Activated CD4-positive, alpha-beta T cell treated with anti-CD3 and anti-CD28 coated beads, Interleukin-2, amount 10 ng/mL, durations not matched to agents 24 days and 14 days (primary cell): Measurements from ENCODE around the gene ANKRD12. TPM values are rescaled to one million over a fixed set of nuclear protein-coding genes. Genes with fewer than 3 reads are reported as not detected.
"Not testable (repeated sequence)": the region's sequence is repeated elsewhere in the genome, so short reads cannot be mapped to it uniquely, and the experiment has no call there.

Experiments
- DNase-seq: peaks from one replicate; pipeline ENCODE4 v3.0.0; 2022
- H3K27ac Mint-ChIP-seq: one replicate; pipeline ENCODE4 v1.8.0; 2022; ENCODE audit warnings: mild to moderate bottlenecking, mixed read lengths
- H3K27me3 Mint-ChIP-seq: one replicate; pipeline ENCODE4 v1.8.0; 2022; ENCODE audit warnings: mixed read lengths
- H3K36me3 Mint-ChIP-seq: one replicate; pipeline ENCODE4 v1.8.0; 2022; ENCODE audit warnings: low read depth, mild to moderate bottlenecking, mixed read lengths
- H3K4me1 Mint-ChIP-seq: one replicate; pipeline ENCODE4 v1.8.0; 2021; ENCODE audit warnings: mixed read lengths
- H3K4me3 Mint-ChIP-seq: one replicate; pipeline ENCODE4 v1.8.0; 2022; ENCODE audit warnings: mild to moderate bottlenecking, moderate library complexity, mixed read lengths
- H3K9me3 Mint-ChIP-seq: one replicate; pipeline ENCODE4 v1.8.0; 2021; ENCODE audit warnings: mixed read lengths
- intact Hi-C: fragments of 100-400 bp; cut with micrococcal nuclease; formaldehyde crosslinking; loops from one replicate; pipeline ENCODE4 v1.15.1; 2023
- total RNA-seq: library from RNA; stranded (reverse); gene quantifications from 2 replicates; pipeline ENCODE4 v1.2.3, GENCODE V29; 2022

ANKRD12 gene
- 60.8 TPM in 2 replicates for total RNA-seq

DNA sequence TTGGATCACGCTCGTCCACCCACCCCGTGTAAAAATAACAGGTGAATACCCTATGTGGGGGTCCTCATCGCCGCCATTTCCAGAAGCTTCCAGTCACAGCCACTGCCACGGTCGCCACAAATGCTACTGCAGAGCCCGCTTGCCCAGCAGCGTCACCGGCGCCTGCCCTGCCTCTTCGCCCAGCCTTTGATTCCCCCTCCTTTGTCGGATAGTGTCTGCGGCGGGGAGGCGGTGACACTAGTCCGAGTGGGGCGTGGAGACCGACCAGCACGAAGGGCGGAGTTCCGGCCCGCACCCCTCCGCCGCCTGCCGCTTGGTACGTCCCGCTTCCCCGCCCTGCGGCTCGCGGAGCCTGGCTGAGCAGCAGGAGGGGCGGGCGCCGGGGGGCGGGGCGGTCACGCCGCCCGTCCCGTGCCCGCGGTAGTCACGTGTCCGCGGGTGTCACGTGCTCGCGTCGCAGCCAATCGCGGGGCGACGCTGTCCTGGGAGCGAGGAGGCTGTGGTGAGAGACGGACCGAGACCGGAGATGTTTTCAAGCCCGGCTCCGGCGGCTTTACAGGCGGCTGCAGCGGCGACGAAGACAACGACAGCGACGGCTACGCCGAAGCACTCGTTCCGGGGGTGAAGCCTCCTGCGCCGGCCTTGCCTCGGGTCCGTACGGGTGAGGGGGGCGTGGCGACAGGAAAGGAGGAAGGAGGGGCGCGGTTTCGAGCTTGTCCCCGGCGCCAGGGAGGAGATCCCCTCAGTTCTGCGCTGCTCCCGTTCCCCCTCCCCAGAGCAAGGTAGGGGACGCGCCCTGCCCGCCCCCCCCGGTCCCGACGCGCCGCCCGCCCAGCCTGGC is at the start of gene ANKRD12:
Gene ANKRD12, plus strand, starts transcription at position 467 of the 841 bp plus-strand sequence. CDS start 45,652 bp downstream, outside the sequence.
- H3K36me3 Mint-ChIP-seq: peaks cover 59% of the 10 kb centered on the region
- H3K9me3 Mint-ChIP-seq: no peaks in the 10 kb centered on the region
- peak within 1 kb of the TSS; percentile 99 for H3K27ac Mint-ChIP-seq
- intact Hi-C loops: loop anchor here (1.0 to 2.0 kb wide), 6 partner anchors 18 to 476 kb away; partner anchors contain the start of genes NDUFV2 and RALBP1
- peak within 1 kb of the TSS; percentile 94 for H3K4me3 Mint-ChIP-seq
- H3K27me3 Mint-ChIP-seq: no peaks in the 10 kb centered on the region
- peak; percentile 100 for DNase-seq
- H3K4me1 Mint-ChIP-seq: peaks cover 54% of the 10 kb centered on the region

DNA sequence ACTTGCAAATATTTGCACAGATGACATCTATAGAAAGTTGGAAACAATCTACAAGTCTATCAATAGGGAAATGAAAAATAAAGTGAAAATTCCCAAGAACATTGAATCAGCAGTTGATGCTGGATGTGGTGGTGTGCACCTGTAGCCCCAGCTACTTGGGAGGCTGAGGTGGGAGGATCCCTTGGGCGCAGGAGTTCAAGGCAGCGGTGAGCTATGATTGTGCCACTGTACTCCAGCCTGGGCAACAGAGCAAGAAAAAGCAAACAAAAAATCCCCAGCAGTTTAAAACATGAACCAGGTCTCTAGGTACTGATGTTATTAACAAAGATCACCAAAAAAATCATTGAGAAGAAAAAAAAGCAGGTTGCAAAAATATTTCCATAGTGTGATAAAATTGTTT is 49.4 kb upstream of the ANKRD12 start:
- H3K27me3 Mint-ChIP-seq: no peaks in the 10 kb centered on the region
- peaks cover 23% of the 10 kb centered on the region for H3K36me3 Mint-ChIP-seq
- H3K4me3 Mint-ChIP-seq: no peak overlapping the region
- intact Hi-C loops: loop anchor here (10.0 kb wide), 1 partner anchor 528 kb away; the partner anchor contains the start of gene PPP4R1
- no peak for DNase-seq
- H3K4me1 Mint-ChIP-seq: peaks cover 56% of the 10 kb centered on the region
- H3K27ac Mint-ChIP-seq: peak overlapping the region; percentile 71
- no peaks in the 10 kb centered on the region for H3K9me3 Mint-ChIP-seq

DNA sequence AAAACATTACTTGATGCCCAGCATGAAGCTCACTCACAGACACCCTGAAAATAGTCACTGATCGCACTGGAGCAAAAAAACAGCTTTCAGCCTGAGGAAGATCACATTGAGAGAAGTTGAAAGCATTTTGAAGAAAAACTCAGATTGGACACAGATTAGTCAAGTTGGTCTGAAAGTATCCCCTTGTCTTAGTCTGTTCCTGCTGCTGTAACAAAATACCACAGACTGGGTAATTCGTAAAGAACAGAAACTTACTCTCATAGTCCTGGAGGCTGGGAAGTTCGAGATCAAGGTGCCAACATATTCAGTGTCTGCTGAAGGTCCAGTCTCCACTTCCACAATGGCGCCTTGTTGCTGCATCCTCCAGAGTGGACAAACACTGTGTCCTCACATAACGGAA is 48.3 kb upstream of the ANKRD12 start:
- H3K9me3 Mint-ChIP-seq: no peaks in the 10 kb centered on the region
- H3K4me1 Mint-ChIP-seq: peaks cover 56% of the 10 kb centered on the region
- no peak for DNase-seq
- H3K27ac Mint-ChIP-seq: peak overlapping the region; percentile 99
- H3K4me3 Mint-ChIP-seq: peak overlapping the region; percentile 26
- H3K27me3 Mint-ChIP-seq: no peaks in the 10 kb centered on the region
- H3K36me3 Mint-ChIP-seq: peaks cover 23% of the 10 kb centered on the region
- intact Hi-C loops: loop anchor here (10.0 kb wide), 1 partner anchor 527 kb away; the partner anchor contains the start of gene PPP4R1

DNA sequence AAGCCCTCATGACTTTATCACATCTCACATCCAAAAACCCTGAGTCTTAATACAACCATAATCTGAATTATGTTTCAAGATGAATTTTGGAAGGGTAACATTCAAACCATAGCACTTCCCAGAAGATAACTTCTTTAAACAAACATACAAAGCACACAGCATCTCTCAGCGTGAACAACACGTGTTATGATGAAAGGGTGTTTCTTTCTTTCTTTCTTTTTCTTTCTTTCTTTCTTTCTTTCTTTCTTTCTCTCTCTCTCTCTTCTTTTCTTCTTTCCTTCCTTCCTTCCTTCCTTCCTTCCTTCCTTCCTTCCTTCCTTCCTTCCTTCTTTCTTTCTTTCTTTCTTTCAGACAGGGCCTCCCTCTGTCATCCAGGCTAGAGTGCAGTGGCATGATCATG is 47.9 kb upstream of the ANKRD12 start:
- Mint-ChIP-seq H3K36me3 (peaks cover 23% of the 10 kb centered on the region), H3K27ac (peak overlapping the region; percentile 99), H3K4me3 (peak overlapping the region; percentile 62), H3K4me1 (peaks cover 52% of the 10 kb centered on the region)
- not testable (repeated sequence) for H3K27me3 Mint-ChIP-seq, DNase-seq, H3K9me3 Mint-ChIP-seq
- intact Hi-C loops: loop anchor here (10.0 kb wide), 1 partner anchor 526 kb away; the partner anchor contains the start of gene PPP4R1

DNA sequence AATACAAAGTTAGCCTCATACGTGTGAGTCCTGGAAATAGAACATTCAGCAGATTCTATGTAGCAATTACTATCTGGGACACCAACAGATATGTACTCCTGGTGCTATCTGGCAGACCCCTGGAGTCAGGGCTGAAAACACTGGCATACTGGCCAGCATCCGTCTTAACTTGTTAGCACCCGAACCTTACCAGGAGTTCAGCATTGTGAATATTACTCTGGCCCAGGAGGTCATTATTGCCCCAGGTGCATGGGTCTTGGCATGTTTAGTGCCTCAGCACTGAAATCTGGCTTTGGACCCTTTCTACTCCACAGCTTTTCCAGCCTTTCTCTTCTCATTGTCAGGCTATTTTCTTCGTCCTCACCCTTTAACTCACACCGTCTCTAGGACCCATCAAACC is 46.0 kb upstream of the ANKRD12 start:
- Mint-ChIP-seq H3K27ac (peak overlapping the region; percentile 99), H3K36me3 (peaks cover 23% of the 10 kb centered on the region), H3K4me3 (peak overlapping the region; percentile 87), H3K4me1 (peaks cover 67% of the 10 kb centered on the region), H3K27me3 (no peaks in the 10 kb centered on the region), H3K9me3 (no peaks in the 10 kb centered on the region)
- DNase-seq: peak; percentile 73
- intact Hi-C loops: loop anchor here (5.0 kb wide), 1 partner anchor 247 kb away; no protein-coding TSS in a partner anchor

DNA sequence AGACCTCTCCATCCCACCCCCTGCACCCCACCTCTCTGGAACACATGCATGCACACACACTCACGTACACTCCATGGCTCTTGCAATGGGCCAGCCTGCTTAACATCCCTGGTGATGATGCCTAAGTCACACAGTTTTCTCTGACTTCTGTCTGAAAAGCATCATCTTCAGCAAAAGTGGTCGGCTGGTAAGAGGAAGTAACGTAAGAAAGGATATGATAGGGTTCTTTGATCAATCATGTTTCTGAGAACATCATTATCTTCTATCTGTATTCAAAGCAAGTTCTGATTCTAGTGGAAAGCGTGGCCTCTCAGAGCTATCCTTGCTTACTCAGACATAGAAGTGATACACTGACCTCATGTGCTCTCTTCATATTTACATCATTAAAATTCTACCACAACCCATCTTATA is 45.5 kb upstream of the ANKRD12 start:
- Mint-ChIP-seq H3K36me3 (peaks cover 21% of the 10 kb centered on the region), H3K4me1 (peaks cover 70% of the 10 kb centered on the region)

DNA sequence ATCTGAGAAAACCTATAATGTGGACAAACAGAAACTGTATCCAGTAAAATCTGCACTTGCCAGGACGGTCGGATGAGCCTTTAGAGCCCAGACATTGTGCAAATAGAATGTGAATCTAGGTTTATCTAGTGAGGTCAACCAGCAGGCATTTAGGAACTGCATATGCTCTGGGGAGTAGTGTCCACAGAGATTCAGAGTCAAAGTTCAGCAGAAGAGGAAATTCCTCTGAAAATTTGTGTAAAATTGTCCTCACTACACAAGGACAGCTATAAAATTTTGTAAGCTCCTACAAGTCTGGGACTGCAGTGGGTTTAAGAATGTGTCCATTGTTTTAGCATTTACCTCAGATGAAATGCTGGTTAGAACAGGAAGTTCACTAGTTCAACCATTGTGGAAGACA is 43.9 kb upstream of the ANKRD12 start:
- Mint-ChIP-seq H3K9me3 (no peaks in the 10 kb centered on the region), H3K36me3 (peaks cover 12% of the 10 kb centered on the region), H3K4me1 (peaks cover 74% of the 10 kb centered on the region), H3K27ac (peak overlapping the region; percentile 99), H3K27me3 (no peaks in the 10 kb centered on the region), H3K4me3 (peak overlapping the region; percentile 25)
- intact Hi-C loops: loop anchor here (5.0 kb wide), 1 partner anchor 245 kb away; no protein-coding TSS in a partner anchor
- DNase-seq: no peak

More for the DNA sequence above, 45.5 kb upstream of the ANKRD12 start:
- peak overlapping the region; percentile 87 for H3K4me3 Mint-ChIP-seq
- H3K27ac Mint-ChIP-seq: peak overlapping the region; percentile 99
- no peaks in the 10 kb centered on the region for H3K9me3 Mint-ChIP-seq
- peak; percentile 88 for DNase-seq
- intact Hi-C loops: loop anchor here (1.0 to 5.0 kb wide), 4 partner anchors 9 to 246 kb away; no protein-coding TSS in a partner anchor
- no peaks in the 10 kb centered on the region for H3K27me3 Mint-ChIP-seq

DNA sequence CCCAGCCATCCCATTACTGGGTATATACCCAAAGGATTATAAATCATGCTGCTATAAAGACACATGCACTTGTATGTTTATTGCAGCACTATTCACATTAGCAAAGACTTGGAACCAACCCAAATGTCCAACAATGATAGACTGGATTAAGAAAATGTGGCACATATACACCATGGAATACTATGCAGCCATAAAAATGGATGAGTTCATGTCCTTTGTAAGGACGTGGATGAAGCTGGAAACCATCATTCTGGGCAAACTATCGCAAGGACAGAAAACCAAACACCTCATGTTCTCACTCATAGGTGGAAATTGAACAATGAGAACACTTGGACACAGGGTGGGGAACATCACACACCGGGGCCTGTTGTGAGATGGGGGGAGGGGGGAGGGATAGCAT is 43.5 kb upstream of the ANKRD12 start:
- not testable (repeated sequence) for DNase-seq, H3K36me3 Mint-ChIP-seq, H3K4me3 Mint-ChIP-seq, H3K27me3 Mint-ChIP-seq, H3K9me3 Mint-ChIP-seq
- Mint-ChIP-seq H3K4me1 (peaks cover 76% of the 10 kb centered on the region), H3K27ac (peak overlapping the region; percentile 99)
- intact Hi-C loops: loop anchor here (5.0 kb wide), 1 partner anchor 244 kb away; no protein-coding TSS in a partner anchor

DNA sequence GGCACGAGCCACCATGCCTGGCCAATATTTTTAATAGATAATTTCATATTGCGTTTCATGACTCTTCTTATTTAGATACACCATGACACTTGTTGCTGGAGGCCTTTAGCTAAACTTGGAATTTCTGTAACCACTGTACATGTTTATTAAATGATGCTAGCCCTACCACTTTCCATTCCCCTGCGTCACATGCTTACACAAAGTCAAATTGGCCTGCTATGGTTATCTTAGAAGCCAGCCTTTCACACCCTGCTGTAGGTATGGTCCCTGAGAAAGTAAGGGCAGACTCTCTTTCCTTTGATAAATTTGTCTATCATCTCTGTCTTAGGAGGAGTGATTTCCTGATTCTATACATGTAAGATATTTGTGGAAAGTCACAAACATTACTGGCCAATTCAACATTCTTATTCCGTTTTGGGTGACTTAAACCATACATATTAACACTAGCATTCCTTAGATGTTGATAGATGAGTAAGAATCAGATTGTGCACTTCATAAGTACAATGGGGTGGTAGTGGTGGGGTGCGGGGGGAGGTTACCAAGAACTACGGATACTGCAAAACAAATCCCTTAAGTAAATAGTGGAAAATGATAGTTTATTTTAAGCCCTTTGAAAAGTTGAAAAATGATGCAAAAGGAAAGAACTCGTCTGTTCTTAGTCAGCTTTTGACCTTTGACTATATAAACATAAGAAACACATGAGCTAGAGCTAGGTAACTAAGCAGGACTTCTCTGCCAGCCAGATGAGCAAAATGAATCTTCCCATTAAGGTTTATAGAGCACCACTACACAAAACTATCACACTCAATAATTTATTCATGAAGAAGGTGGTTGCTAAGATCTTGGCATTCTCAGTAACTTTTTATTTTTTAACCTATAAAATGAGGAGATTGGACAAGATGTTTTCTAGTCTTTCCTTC is 42.0 kb upstream of the ANKRD12 start:
- no peaks in the 10 kb centered on the region for H3K27me3 Mint-ChIP-seq
- peaks cover 6% of the 10 kb centered on the region for H3K36me3 Mint-ChIP-seq
- H3K27ac Mint-ChIP-seq: peak overlapping the region; percentile 98
- H3K4me3 Mint-ChIP-seq: peak overlapping the region; percentile 77
- intact Hi-C loops: loop anchor here (1.0 to 5.0 kb wide), 5 partner anchors 8 to 243 kb away; partner anchors contain the start of genes ANKRD12 and NDUFV2
- peaks cover 68% of the 10 kb centered on the region for H3K4me1 Mint-ChIP-seq
- peak; percentile 85 for DNase-seq
- H3K9me3 Mint-ChIP-seq: no peaks in the 10 kb centered on the region

DNA sequence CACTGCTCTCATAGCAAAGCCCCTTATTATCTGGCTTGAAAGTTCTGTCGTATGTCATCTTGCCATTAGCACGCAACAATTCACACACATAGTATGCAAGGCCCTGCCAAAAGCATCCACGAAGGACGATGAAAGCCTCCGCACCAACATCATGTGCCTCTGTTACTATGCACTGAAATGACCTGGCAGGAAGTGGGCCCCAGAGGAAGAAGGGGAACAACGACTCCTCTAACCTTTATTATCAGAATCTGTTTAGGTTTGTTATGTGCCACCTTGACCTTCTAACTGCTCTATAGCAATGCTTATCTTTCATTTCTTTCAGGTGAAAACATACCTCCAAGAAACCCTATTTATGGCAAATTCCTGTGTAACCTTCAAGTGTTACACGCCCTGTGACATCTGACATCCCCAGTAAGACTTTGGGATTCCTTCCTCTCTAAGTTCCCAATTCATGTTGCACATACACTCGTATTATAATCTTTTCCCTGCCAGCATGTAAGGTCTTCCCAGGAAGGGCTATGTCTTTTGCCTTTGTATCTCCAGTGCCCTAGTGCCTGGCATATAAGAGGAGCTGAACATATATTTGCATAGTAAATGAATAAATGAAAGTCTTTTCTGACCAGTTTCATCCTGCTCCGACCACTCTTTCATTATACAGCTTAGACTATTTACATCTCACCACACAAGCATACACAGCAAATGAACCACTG is 41.1 kb upstream of the ANKRD12 start:
- Mint-ChIP-seq H3K27ac (peak overlapping the region; percentile 98), H3K4me1 (peaks cover 67% of the 10 kb centered on the region), H3K4me3 (peak overlapping the region; percentile 77), H3K36me3 (peaks cover 6% of the 10 kb centered on the region), H3K27me3 (no peaks in the 10 kb centered on the region), H3K9me3 (no peaks in the 10 kb centered on the region)
- intact Hi-C loops: loop anchor here (2.0 kb wide), 1 partner anchor 41 kb away; the partner anchor contains the start of gene ANKRD12
- DNase-seq: peak; percentile 89

DNA sequence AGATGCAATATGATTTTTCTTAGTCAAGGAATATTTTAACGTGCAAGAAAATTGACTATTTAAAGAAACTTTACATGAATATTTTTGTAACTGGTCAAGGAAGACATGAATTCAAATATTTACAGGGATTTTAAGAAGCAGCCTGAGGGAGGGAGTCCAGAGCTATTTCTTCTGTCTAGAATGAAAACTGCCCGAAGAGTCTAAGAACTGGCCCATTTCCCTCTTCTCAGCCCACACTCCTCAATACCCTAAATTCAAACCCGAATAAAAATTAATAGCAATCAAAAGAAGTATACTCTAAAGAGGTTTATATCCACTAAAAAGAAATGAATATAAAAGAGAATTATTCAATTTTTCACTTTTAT is 40.6 kb upstream of the ANKRD12 start:
- no peaks in the 10 kb centered on the region for H3K27me3 Mint-ChIP-seq
- H3K36me3 Mint-ChIP-seq: peaks cover 4% of the 10 kb centered on the region
- DNase-seq: no peak
- peak overlapping the region; percentile 77 for H3K4me3 Mint-ChIP-seq
- H3K27ac Mint-ChIP-seq: peak overlapping the region; percentile 98
- H3K4me1 Mint-ChIP-seq: peaks cover 64% of the 10 kb centered on the region
- no peaks in the 10 kb centered on the region for H3K9me3 Mint-ChIP-seq
- intact Hi-C loops: no loop called here

DNA sequence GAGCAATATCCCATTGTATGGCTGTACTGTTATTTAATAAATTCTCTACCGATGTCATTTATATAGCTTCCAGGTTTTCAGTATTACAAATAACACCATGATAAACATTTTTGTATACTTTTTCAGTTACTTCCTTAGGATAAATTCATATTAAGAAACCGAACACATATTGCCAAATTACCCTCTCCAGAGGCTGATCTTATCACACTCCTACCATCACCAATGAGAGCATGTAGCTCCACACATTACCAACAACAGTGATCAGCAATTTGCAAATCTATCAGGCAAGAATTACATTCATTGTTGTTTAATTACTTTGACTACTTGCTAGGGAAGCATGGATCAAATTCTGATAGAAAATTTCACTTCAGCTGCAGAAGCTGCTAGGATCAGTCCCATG is 39.9 kb upstream of the ANKRD12 start:
- Mint-ChIP-seq H3K4me1 (peaks cover 62% of the 10 kb centered on the region), H3K36me3 (peaks cover 1% of the 10 kb centered on the region), H3K4me3 (no peak overlapping the region), H3K9me3 (no peaks in the 10 kb centered on the region), H3K27me3 (no peaks in the 10 kb centered on the region), H3K27ac (peak overlapping the region; percentile 97)
- intact Hi-C loops: no loop called here
- DNase-seq: no peak

DNA sequence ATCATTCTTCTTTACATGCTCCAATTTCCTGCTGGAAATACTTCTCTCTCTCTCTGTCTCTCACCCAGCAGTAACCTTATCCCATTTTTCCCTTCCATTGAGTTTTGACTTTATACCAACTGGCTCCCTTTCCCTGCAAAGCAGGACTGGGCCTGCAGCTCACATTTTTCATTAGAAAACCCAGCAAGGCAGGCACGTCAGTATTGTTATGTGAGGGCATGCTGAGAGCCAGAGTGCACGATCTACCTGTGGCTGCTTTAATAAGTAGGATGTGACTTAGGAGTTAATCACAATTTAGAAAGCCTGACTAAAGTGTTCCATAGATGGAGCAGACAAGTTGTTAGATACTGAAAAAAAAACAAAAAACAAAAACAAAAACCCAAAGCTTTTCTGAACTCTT is 39.2 kb upstream of the ANKRD12 start:
- no peaks in the 10 kb centered on the region for H3K27me3 Mint-ChIP-seq
- H3K36me3 Mint-ChIP-seq: peaks cover 2% of the 10 kb centered on the region
- H3K27ac Mint-ChIP-seq: peak overlapping the region; percentile 97
- H3K9me3 Mint-ChIP-seq: no peaks in the 10 kb centered on the region
- H3K4me3 Mint-ChIP-seq: peak overlapping the region; percentile 55
- DNase-seq: no peak
- peaks cover 58% of the 10 kb centered on the region for H3K4me1 Mint-ChIP-seq
- intact Hi-C loops: no loop called here
